GM18858 (cell line): Measurements from ENCODE around the gene SMPD2.

Source experiments
- ATAC-seq: cut with Tn5 transposase; IDR thresholded peaks from one replicate; pipeline ENCODE4 v1.9.1; 2021; ENCODE audit not compliant: unreplicated experiment

Gene SMPD2, protein sequence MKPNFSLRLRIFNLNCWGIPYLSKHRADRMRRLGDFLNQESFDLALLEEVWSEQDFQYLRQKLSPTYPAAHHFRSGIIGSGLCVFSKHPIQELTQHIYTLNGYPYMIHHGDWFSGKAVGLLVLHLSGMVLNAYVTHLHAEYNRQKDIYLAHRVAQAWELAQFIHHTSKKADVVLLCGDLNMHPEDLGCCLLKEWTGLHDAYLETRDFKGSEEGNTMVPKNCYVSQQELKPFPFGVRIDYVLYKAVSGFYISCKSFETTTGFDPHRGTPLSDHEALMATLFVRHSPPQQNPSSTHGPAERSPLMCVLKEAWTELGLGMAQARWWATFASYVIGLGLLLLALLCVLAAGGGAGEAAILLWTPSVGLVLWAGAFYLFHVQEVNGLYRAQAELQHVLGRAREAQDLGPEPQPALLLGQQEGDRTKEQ

DNA sequence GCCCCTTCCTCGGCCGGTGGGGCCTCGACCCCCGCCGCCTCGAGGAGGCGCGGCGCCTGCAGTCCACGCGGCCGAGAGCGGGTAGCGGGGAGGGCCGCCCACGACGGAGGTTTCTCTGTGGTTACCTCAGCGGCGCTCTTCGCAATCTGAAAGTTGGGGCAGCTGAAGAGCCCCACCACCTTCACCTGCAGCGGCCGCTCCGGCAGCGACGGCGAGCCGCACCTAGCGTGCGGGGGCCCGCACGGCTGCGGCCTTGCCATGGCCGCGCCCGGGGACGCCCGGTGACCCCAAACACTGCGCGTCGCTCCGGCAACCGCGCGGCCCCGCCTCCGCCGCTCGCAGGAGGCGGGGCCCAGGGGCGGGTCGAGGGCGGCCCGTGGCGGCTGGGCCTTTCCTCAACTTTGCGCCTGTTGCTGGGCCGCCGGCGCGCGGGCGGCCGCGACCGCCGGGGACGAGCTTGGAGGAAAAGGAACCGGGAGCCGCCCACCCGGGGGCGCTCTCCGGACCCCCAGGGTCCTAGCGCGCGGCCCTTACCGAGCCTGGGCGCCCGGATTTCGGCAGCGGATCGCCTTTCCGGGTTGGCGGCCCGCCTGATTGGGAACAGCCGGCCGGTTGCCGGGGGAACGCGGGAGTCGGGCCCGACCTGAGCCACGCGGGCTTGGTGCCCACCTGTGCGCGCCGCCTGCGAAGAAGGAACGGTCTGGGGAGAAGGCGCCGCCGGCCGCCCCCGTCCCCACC, at the start of gene SMPD2, which contains the start of gene PPIL6:
SMPD2 (plus strand) TSS at position 394 of the 738 bp plus-strand sequence. CDS start 398 bp downstream, outside the sequence.
PPIL6 (minus strand) TSS at position 298 of the 738 bp plus-strand sequence; CDS start at position 260, 38 bp downstream.
- ATAC-seq: peak; percentile 79

DNA sequence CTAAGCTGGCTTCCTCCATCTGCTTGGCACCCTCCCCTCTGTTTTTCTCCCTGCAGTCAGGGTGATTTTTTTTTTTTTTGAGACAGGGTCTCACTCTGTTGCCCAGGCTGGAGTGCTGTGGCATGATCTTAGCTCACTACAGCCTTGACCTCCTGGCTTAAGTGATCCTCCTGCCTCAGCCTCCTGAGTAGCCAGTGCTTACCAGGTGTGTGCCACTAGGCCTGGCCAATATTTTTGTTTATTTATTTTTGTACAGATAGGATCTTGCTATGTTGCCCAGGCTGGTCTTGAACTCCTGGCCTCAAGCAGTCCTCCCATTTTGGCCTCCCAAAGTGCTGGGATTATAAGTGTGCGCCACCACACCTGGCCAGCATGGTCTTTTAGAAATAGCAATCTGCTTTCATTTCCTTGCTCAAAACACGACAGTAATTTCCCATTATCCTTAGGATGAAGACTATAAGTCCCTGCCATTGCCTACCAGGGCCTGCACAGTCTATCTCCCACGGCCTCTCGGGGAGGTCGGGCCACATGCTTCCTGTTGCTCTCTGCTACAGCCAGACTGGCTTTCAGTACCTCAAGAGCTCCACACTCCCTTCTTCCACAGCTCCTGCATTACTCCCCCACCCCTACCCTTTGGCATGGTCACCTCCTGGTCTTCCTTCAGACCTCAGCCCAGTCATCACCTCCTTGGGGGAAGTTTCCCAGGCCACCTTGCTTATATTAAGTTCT, 47.2 kb upstream of the SMPD2 start:
- no peak for ATAC-seq

DNA sequence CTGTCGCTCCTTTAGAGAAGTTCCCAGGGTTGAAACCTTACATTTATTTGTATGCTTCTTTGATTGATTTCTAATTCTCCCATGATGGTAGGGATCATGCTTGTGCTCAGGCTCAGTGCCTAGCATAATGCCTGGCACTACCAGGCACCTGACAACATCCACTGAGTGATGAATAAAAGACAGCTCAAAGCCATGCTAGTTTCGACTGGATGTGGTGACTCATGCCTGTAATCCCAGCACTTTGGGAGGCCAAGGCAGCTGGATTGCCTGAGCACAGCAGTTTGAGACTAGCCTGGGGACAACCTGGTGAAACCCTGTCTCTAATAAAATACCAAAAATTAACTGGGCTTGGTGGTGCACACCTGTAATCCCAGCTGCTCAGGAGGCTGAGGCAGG, 46.6 kb upstream of the SMPD2 start:
- no peak for ATAC-seq

DNA sequence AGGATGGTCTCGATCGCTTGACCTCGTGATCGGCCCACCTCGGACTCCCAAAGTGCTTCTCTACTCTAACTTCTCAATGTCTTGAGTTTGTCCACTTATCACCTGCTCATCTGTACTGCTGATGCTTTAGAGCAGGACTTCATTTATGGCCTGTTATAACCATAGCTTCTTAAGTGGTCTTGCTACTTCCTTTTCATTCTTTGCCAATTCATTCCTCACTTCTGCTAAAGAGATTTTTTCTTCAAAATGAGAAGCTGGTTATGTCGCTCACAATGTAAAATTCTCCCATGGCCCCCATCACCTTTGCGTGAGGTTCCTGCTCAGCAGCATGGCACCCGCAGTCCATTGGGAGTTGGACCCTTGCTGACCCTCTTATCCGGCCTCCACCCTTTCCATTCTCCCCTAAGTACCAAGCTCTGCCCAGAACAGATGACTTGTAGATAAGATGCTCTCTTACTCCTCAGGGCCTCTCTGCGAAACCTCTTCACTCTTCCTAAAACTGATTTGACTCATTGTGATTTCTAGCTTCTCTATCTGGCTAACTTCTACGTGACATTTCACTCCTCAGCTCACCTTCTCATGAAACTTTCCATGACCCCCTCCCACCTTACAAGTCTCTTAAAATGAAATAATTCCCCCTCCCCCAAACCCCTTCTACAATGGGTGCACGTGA, 44.3 kb upstream of the SMPD2 start:
- ATAC-seq: no peak

DNA sequence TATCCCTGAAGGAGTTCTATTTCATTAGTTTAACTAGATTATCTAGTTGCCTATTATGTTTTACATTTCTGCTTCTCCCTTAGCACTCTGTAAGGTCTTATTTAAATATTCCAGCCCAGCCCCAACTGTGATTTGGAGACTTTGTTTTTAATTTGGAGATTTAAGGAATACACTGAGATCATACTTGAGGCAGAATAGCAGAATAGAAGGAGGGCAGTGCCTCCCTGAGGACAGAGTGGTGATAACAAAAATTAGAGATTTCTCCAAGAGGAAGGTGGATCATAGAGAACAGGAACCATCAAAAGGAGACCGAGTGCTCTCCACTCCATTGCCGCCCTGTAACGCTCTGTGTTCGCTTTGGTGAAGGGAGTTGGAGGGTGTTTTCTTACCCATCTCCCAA, 43.5 kb upstream of the SMPD2 start:
- ATAC-seq: no peak

DNA sequence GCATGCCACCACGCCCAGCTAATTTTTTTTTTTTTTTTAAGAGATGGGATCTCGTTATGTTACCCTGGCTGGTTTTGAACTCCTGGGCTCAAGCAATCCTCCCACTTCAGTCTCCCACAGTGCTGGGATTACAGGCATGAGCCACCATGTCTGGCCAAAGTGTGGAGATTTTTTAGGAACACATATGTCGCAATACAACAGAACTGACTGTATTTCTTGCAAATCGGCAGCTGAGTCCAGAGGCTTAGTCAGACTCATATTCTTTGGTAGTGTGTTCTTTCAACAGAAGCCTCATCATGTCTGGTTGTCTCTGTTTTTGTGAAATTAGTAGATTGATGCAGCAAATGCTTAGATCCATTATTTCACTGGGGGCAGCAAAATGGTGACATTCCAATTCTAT, 34.3 kb upstream of the SMPD2 start:
- no peak for ATAC-seq

DNA sequence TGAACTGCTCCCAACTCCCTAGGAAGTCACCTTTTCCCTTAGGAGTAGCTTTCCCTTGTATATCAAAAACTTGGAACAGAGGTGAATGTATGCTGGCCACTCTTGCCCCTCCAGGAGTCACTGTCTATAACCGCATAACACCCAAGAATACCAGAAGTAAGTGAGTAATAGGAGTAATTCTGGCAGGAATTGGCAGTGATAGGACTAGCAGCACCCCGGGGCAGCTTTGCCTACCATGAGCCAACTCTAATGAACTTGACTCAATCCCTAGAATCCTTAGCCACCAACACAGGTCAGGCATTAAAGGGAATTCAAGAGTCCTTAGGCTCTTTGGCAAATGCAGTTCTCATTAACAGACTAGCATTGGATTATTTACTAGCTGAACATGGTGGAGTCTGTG, 29.5 kb upstream of the SMPD2 start:
- no peak for ATAC-seq

DNA sequence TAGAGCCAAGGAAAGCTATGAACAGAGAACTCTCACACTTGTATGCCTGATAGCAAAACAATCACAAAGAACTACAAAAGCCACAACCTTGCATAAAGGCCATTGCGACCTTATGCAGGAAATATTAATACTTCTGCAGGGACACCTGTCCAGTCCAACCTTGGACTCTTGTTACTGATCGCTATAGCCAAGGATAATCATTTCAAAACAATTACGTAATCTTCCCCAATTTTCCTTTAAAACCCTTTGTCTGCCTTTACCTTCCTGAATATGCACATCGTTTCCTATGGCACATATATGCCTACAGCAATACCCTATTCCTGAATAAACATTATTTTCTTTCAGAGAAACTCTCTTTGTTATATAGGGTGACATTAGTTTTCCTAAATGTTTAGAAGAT, 22.9 kb upstream of the SMPD2 start:
- ATAC-seq: no peak

DNA sequence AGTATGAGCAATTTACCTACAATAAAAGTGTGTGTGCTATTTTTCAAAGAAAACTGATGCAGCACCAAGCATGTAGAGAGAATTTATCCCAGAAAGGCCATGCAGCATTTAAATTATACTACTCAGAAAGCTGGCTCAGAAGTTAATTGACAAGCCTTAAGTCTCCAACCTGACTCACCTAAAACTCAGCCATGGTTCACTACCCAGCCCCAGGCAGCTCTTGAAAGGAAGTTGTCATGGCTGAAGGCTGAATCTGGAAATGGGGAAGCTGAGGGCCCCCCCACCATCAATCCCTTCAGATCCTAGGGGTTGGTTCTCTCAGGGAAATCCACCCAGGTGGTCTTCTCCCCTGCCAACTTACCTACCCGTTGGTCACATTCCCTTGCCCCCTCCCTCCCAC, 19.8 kb upstream of the SMPD2 start:
- ATAC-seq: no peak

DNA sequence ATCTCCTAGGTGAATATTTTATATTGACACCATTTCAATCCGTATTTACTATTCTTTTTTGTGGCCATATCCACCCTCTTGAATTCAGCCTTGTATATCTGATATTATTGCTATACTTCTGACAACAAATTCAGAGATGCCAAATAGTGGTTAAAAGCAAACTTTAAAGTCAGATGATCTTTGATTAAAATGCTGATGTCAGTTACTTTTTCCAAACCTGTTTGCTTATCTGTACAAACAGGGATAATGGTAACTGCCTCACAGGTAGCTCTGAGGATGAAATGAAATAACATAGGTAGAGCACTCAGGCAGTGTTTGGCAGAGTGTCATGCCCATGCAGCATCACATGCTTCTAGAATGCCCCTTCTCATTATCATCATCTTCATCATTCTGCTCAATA, 19.3 kb upstream of the SMPD2 start:
- ATAC-seq: no peak

DNA sequence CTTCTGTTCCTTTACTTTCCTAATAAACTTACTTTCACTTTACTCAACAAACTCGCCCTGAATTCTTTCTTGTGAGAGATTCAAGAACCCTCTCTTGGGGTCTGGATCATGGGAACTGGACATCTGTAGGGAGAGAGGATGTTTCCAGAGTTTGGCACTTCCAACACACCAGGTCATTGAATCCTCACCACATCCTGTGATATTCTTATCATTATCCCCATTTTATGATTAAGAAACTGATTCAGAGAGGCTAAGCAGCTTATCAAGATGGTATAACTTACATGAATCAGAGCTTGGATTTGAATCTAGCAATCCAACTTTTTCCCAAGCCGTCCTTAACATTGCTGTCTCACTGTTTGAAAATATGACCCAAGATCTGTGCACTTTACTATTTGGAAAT, 15.6 kb upstream of the SMPD2 start:
- no peak for ATAC-seq

DNA sequence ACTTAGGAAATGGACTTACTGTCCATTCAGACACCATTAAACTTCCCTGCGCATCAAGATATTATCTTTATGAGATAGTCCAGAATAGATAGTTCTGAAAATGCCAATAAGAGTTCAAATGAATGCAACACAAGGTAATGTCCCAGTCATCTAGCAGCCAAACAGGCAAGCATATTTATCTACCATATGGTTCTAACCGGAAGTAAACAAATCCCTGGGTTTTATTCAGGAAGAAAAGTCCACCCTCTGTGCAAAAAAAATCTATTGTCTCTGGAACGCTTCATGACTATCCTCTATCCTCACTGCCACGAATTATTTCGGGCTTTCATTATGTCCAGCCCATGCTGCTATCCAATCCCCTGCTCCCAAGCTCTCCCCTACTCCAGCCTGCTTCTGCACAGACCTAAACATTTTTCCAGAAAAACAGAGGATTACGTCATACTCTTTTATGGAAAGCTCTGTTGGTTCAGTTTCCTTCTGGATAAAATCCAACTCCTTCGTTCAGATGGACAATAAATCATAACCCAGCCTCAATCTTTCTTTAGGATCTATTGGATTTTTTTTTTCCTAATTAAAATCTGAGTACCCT, 11.5 kb upstream of the SMPD2 start:
- no peak for ATAC-seq

DNA sequence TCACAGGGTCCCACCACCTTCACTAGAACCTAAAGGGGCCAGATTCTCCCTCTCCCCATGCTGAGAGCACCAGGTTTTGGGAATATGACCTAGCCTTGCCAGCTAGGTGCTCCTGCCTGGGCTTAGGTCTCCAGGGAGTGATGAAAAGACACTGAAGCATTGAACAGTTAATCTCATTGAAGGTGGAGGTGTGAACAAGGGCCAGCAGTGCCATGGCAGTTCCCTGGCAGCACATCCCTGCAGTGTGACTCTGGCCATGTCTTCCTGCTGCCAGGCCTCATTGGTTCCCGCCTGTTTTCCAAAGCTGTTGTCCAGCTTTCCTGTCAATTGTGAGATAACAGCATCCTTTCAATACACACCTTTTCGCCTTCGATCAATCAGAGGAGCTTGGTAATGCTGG, 11.0 kb upstream of the SMPD2 start:
- ATAC-seq: no peak

DNA sequence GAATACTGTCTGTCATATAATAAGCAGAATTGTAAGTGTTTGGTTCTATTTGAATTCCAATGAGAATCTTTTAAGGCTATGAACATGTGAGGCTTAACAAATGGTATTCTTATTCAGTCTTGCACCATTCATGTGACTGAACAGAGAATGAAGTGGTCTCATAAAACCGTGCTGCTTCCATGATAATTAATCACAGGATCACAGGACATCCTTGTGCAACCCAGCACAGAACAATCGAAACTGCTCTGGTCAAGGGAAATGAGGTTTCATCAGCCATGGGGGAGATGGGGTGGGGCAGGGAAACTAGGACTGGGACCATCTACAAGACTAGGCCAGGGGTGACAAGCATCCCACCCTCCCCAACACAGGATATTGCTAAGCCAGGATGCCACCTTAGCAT, 6.1 kb upstream of the SMPD2 start:
- no peak for ATAC-seq

DNA sequence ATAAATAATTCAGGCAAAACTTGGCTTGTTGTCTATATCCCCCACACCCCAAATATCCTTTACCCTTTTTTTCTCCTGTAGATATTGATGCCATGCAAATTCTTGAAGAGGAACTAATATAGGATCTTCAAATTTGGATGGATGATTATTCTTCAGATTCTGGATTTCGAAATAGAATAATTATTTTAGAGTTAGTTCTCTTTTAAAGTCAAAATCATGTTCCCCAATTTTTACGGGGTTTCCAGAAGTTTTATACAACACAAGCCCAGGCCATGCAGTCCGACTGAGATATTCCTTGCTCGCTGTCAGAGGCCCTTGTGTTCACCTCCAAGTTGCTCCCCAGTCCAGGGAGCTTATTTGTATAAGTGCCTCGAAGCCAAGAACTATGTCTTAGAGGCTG, 4.5 kb upstream of the SMPD2 start:
- no peak for ATAC-seq

DNA sequence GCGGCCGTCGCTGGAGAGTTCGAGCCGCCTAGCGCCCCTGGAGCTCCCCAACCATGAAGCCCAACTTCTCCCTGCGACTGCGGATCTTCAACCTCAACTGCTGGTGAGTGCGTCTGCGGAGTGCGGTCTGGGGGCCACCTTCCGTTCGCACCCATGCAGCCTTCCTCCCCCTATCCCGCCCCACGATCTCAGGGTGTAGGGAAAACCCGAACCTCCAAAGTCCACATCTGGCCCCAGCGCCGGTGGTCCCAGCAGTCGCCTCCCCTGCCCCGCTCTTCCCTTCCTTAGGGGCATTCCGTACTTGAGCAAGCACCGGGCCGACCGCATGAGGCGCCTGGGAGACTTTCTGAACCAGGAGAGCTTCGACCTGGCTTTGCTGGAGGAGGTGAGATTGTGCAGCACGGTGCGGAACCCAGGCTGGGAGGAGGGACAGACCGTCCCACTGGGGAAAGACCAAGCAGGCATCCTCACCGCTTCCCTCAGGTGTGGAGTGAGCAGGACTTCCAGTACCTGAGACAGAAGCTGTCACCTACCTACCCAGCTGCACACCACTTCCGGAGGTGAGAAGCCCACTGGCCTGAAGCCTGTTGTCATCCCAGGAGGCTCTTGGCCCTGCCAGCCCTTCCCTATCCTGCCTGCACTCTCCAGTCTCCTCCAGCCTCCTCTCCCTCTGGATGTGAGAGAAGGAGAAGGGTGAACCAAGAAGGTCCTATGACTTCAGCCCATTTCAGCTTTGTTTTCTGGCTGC, 719 bp downstream of the SMPD2 start:
- no peak for ATAC-seq

DNA sequence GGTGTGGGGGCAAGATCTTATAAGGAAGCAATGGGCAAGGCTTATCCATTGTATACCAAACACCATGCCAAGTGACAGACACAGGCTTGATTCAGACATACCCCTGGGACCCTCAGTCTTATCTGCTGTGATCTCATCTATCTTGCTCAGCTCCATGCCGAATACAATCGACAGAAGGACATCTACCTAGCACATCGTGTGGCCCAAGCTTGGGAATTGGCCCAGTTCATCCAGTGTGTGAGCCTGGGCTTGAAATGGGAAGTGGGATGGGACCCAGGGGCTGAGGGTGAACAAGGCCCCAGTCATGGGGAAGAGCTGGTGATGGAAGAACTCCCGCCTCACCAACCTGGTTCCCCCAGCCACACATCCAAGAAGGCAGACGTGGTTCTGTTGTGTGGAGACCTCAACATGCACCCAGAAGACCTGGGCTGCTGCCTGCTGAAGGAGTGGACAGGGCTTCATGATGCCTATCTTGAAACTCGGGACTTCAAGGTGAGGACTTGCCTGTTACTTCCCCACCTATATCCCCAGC, 1.9 kb downstream of the SMPD2 start:
- no peak for ATAC-seq

DNA sequence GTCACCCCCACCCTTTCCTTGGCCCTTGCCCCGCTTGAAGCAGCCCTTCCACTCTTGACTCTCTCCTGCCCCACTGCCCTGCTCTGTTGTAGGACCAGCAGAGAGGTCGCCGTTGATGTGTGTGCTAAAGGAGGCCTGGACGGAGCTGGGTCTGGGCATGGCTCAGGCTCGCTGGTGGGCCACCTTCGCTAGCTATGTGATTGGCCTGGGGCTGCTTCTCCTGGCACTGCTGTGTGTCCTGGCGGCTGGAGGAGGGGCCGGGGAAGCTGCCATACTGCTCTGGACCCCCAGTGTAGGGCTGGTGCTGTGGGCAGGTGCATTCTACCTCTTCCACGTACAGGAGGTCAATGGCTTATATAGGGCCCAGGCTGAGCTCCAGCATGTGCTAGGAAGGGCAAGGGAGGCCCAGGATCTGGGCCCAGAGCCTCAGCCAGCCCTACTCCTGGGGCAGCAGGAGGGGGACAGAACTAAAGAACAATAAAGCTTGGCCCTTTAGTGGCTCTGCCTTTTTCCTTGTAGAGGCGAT, 3.0 kb downstream of the SMPD2 start:
- ATAC-seq: no peak

DNA sequence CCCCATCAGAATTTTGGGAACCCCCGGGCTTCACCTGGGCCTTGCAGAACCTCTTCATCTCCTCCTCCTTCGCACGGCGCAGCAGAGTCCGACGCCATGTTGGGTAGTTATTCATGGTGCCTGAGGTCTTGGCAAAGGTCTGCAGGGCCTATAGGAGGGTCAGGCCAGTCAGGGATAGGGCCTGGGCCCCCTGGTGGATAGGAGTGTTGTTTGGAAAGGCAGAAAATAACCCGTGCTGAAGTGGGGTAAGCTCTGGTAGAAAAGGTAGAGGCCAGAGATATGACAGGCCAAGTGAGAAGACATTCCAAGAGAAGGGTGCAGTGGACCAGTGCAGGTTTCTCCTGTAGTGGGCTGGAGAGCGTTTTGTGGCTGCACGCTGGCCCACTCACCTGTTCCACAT, 4.9 kb downstream of the SMPD2 start:
- no peak for ATAC-seq

DNA sequence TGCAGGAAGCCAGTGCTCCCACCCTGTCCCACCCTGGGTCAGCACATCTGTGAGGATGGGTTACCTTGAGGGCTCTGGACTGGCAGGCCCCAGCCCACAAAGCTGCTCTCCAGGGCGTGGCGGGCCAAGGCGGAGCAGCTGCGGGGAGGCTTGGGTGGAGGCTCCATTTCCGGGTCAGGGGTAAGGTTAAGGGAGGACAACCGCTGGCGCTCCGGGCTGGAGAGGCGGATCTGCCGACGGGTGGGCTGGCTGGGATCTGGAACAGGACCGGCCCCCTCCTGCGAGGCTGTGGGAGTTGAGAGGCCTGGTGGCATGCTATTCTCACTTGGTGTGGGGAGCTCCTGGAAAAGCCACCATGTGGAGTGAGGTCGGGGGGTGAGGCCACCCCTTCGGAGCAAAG, 5.5 kb downstream of the SMPD2 start:
- ATAC-seq: no peak
